Loucy (cell line): Measurements from ENCODE around the gene PHACTR1.

Experiments
- H2AFZ ChIP-seq: fragments of 200-600 bp; sonication (generic); 2 replicates; pipeline ENCODE4 v1.6.0; 2016; ENCODE audit warnings: antibody characterized with exemption, mild to moderate bottlenecking, low read length, moderate library complexity
- H3F3A ChIP-seq: fragments of 200-600 bp; 2 replicates; pipeline ENCODE4 v1.6.0; 2016; ENCODE audit warnings: antibody characterized with exemption, low read depth, mild to moderate bottlenecking
- H3K27me3 ChIP-seq: fragments of 200-600 bp; sonication (generic); 2 replicates; pipeline ENCODE4 v1.6.1; 2014; ENCODE audit warnings: low read length, mild to moderate bottlenecking; ENCODE audit not compliant: insufficient read depth, poor library complexity, severe bottlenecking
- H3K36me3 ChIP-seq: fragments of 200-600 bp; sonication (generic); 2 replicates; pipeline ENCODE4 v1.6.1; 2016; ENCODE audit warnings: low read length; ENCODE audit not compliant: insufficient read depth
- H3K4me1 ChIP-seq: fragments of 200-600 bp; sonication (generic); 2 replicates; pipeline ENCODE4 v1.5.1; 2014; ENCODE audit warnings: low read length, mild to moderate bottlenecking; ENCODE audit not compliant: insufficient read depth, poor library complexity, severe bottlenecking
- H3K4me2 ChIP-seq: fragments of 200-600 bp; sonication (generic); 2 replicates; pipeline ENCODE4 v1.6.0; 2014; ENCODE audit warnings: antibody characterized with exemption, low read length, low read depth, mild to moderate bottlenecking; ENCODE audit not compliant: poor library complexity, severe bottlenecking
- H3K4me3 ChIP-seq: fragments of 200-600 bp; sonication (generic); 2 replicates; pipeline ENCODE4 v1.5.1; 2014; ENCODE audit warnings: low read length, mild to moderate bottlenecking, mixed read lengths; ENCODE audit not compliant: poor library complexity, severe bottlenecking
- H3K79me2 ChIP-seq: fragments of 200-600 bp; sonication (generic); 2 replicates; pipeline ENCODE4 v1.6.1; 2014; ENCODE audit warnings: low read length; ENCODE audit not compliant: insufficient read depth
- H3K9ac ChIP-seq: fragments of 200-600 bp; sonication (generic); 2 replicates; pipeline ENCODE4 v1.6.0; 2014; ENCODE audit warnings: mild to moderate bottlenecking, low read depth, low read length, moderate library complexity; ENCODE audit not compliant: poor library complexity, severe bottlenecking
- H3K9me2 ChIP-seq: fragments of 200-600 bp; sonication (generic); replicated peaks from 2 replicates; pipeline ENCODE4 v1.6.1; 2016; ENCODE audit warnings: low read depth, low read length, mixed read lengths
- H3K9me3 ChIP-seq: fragments of 200-600 bp; sonication (generic); 2 replicates; pipeline ENCODE4 v1.6.1; 2014; ENCODE audit warnings: mild to moderate bottlenecking, antibody characterized with exemption, low read length, low read depth; ENCODE audit not compliant: insufficient read depth
- H4K20me1 ChIP-seq: fragments of 200-600 bp; sonication (generic); 2 replicates; pipeline ENCODE4 v1.6.0; 2014; ENCODE audit warnings: antibody characterized with exemption, low read length, mild to moderate bottlenecking; ENCODE audit not compliant: insufficient read depth, poor library complexity, severe bottlenecking
- CTCF ChIP-seq: fragments of 200-600 bp; sonication (generic); conservative IDR thresholded peaks from 2 replicates; pipeline ENCODE4 v1.5.1; 2014; ENCODE audit warnings: mild to moderate bottlenecking, antibody characterized with exemption, low read length
- EZH2phosphoT487 ChIP-seq: fragments of 200-600 bp; IDR thresholded peaks from 2 replicates; pipeline ENCODE4 v1.6.1; 2018; ENCODE audit warnings: antibody characterized with exemption, mild to moderate bottlenecking, moderate library complexity, borderline replicate concordance

The PHACTR1 gene

GRCh38 chr6:13045676-13046075 is 329.1 kb downstream of the PHACTR1 start:
- H3K9me3 ChIP-seq: no peaks in the 10 kb centered on the region
- no peaks in the 10 kb centered on the region for H3K36me3 ChIP-seq
- no peaks in the 10 kb centered on the region for H3K27me3 ChIP-seq
- H3K79me2 ChIP-seq: no peaks in the 10 kb centered on the region
- H3K4me1 ChIP-seq: peaks cover 11% of the 10 kb centered on the region
- H3K4me3 ChIP-seq: no peak overlapping the region
- H4K20me1 ChIP-seq: no peaks in the 10 kb centered on the region
- H3K4me2 ChIP-seq: no peak overlapping the region
- no peaks in the 10 kb centered on the region for H3F3A ChIP-seq
- H2AFZ ChIP-seq: no peak overlapping the region
- H3K9ac ChIP-seq: no peak overlapping the region
- no peaks in the 10 kb centered on the region for H3K9me2 ChIP-seq
- no peak for TF ChIP-seq EZH2phosphoT487
- no peak for TF ChIP-seq CTCF

- no peaks in the 10 kb centered on the region for H3K9me2 ChIP-seq
- H3K9me3 ChIP-seq: no peaks in the 10 kb centered on the region
- no peak overlapping the region for H3K9ac ChIP-seq
- H3F3A ChIP-seq: no peaks in the 10 kb centered on the region
- H4K20me1 ChIP-seq: no peaks in the 10 kb centered on the region
- H3K36me3 ChIP-seq: no peaks in the 10 kb centered on the region
- no peaks in the 10 kb centered on the region for H3K79me2 ChIP-seq
- no peaks in the 10 kb centered on the region for H3K27me3 ChIP-seq
- H2AFZ ChIP-seq: no peak overlapping the region
- H3K4me1 ChIP-seq: peaks cover 11% of the 10 kb centered on the region
- no peak overlapping the region for H3K4me2 ChIP-seq
- TF ChIP-seq CTCF (no peak), EZH2phosphoT487 (no peak)
- no peak overlapping the region for H3K4me3 ChIP-seq
Measured at GRCh38 chr6:13046084-13046483, 329.5 kb downstream of the PHACTR1 start.

- Histone ChIP-seq H3K36me3 (no peaks in the 10 kb centered on the region), H3K9me3 (no peaks in the 10 kb centered on the region), H3K4me2 (no peak overlapping the region), H2AFZ (no peak overlapping the region), H3K4me3 (no peak overlapping the region), H3F3A (no peaks in the 10 kb centered on the region), H3K27me3 (no peaks in the 10 kb centered on the region), H4K20me1 (no peaks in the 10 kb centered on the region), H3K9me2 (no peaks in the 10 kb centered on the region), H3K4me1 (peaks cover 11% of the 10 kb centered on the region), H3K9ac (no peak overlapping the region), H3K79me2 (no peaks in the 10 kb centered on the region)
- no peak for TF ChIP-seq CTCF
- no peak for TF ChIP-seq EZH2phosphoT487
Measured at GRCh38 chr6:13048113-13048512, 331.5 kb downstream of the PHACTR1 start.
